HepG2 (cell line): ENCODE results near the gene PLBD1.

Experiments
- CTCF ChIP-seq: sonication (generic); formaldehyde crosslinking; IDR thresholded peaks from 2 replicates; pipeline ENCODE4 v1.5.0; 2020; ENCODE audit warnings: mild to moderate bottlenecking, missing genetic modification reagents, moderate library complexity
- HDAC2 ChIP-seq: sonication (generic); formaldehyde crosslinking; IDR thresholded peaks from 2 replicates; pipeline ENCODE4 v1.4.0; 2020; ENCODE audit warnings: missing genetic modification reagents
- HIVEP1 ChIP-seq: sonication (generic); formaldehyde crosslinking; IDR thresholded peaks from 2 replicates; pipeline ENCODE4 v1.4.0; 2020; ENCODE audit warnings: mild to moderate bottlenecking, missing genetic modification reagents
- HMGXB3 ChIP-seq: sonication (generic); formaldehyde crosslinking; IDR thresholded peaks from 2 replicates; pipeline ENCODE4 v1.4.0; 2020; ENCODE audit warnings: missing genetic modification reagents, borderline replicate concordance
- JUN ChIP-seq: sonication (generic); formaldehyde crosslinking; IDR thresholded peaks from 2 replicates; pipeline ENCODE4 v1.4.0; 2020; ENCODE audit warnings: mild to moderate bottlenecking, missing genetic modification reagents
- NFATC3 ChIP-seq: sonication (generic); formaldehyde crosslinking; IDR thresholded peaks from 2 replicates; pipeline ENCODE4 v1.5.1; 2020; ENCODE audit warnings: mild to moderate bottlenecking, missing genetic modification reagents
- NFRKB ChIP-seq: fragments of 450-650 bp; IDR thresholded peaks from 2 replicates; pipeline ENCODE4 v1.6.1; 2017
- POLR2AphosphoS5 ChIP-seq: IDR thresholded peaks from 2 replicates; pipeline ENCODE4 v1.6.1; 2012; ENCODE audit warnings: low read depth, low read length
- RARG ChIP-seq: sonication (generic); formaldehyde crosslinking; IDR thresholded peaks from 2 replicates; pipeline ENCODE4 v1.4.0; 2020; ENCODE audit warnings: low read depth, mild to moderate bottlenecking, missing genetic modification reagents
- ZNF263 ChIP-seq: sonication (generic); formaldehyde crosslinking; IDR thresholded peaks from 2 replicates; pipeline ENCODE4 v1.4.0; 2020; ENCODE audit warnings: missing genetic modification reagents
- ZNF577 ChIP-seq: sonication (generic); formaldehyde crosslinking; IDR thresholded peaks from 2 replicates; pipeline ENCODE4 v1.4.0; 2020; ENCODE audit warnings: mild to moderate bottlenecking, low read depth, missing genetic modification reagents, borderline replicate concordance
- ZNF7 ChIP-seq: IDR thresholded peaks from 2 replicates; pipeline ENCODE4 v1.6.1; 2016; ENCODE audit warnings: missing biosample characterization, missing genetic modification reagents
- ZNF883 ChIP-seq: sonication (generic); formaldehyde crosslinking; IDR thresholded peaks from 2 replicates; pipeline ENCODE4 v1.5.1; 2020; ENCODE audit warnings: mild to moderate bottlenecking, missing genetic modification reagents; ENCODE audit errors: not compliant biosample characterization

GRCh38 chr12:14540801-14541462 lies 26.8 kb downstream of the PLBD1 start:
- TF ChIP-seq ZNF7 (CRISPR knock-in tag) (no peak), ZNF577 (no peak), CTCF (no peak), NFATC3 (CRISPR knock-in tag) (no peak), HIVEP1 (CRISPR knock-in tag) (no peak), HDAC2 (CRISPR knock-in tag) (no peak), POLR2AphosphoS5 (no peak), ZNF263 (CRISPR knock-in tag) (no peak), HMGXB3 (CRISPR knock-in tag) (no peak), ZNF883 (CRISPR knock-in tag) (no peak), NFRKB (no peak), JUN (CRISPR knock-in tag) (no peak), RARG (CRISPR knock-in tag) (no peak)
